Neural cell (in vitro differentiated cells): ENCODE results near the gene CTNNBL1. TPM values are rescaled to one million over a fixed set of nuclear protein-coding genes. Genes with fewer than 3 reads are reported as not detected.

Source experiments
- H2AFZ ChIP-seq: fragments of 200-600, 300-800 bp; sonication (generic), shearing (Covaris generic); 2 replicates; pipeline ENCODE4 v1.6.0; 2014; ENCODE audit warnings: low read depth, mild to moderate bottlenecking, antibody characterized with exemption, low read length, moderate library complexity
- H3F3A ChIP-seq: fragments of 200-600 bp; shearing (Covaris generic); 2 replicates; pipeline ENCODE4 v1.6.1; 2016; ENCODE audit warnings: mild to moderate bottlenecking, moderate library complexity, mixed read lengths, antibody characterized with exemption, low read length; ENCODE audit not compliant: insufficient read depth, poor library complexity, severe bottlenecking
- H3K27ac ChIP-seq: fragments of 200-600, 300-800 bp; sonication (generic), shearing (Covaris generic); 2 replicates; pipeline ENCODE4 v1.5.1; 2014; ENCODE audit warnings: mild to moderate bottlenecking, low read length, moderate library complexity
- H3K27me3 ChIP-seq: fragments of 300-800, 200-600 bp; sonication (generic), shearing (Covaris generic); 2 replicates; pipeline ENCODE4 v1.6.0; 2014; ENCODE audit warnings: mild to moderate bottlenecking, low read depth, low read length, moderate library complexity; ENCODE audit not compliant: insufficient read depth
- H3K36me3 ChIP-seq: fragments of 300-800, 200-600 bp; sonication (generic), shearing (Covaris generic); 2 replicates; pipeline ENCODE4 v1.5.1; 2014; ENCODE audit warnings: mild to moderate bottlenecking, antibody characterized with exemption, low read length, moderate library complexity; ENCODE audit not compliant: insufficient read depth
- H3K4me2 ChIP-seq: fragments of 300-800, 200-600 bp; sonication (generic), shearing (Covaris generic); 2 replicates; pipeline ENCODE4 v1.6.0; 2014; ENCODE audit warnings: mild to moderate bottlenecking, low read length
- H3K4me3 ChIP-seq: fragments of 300-800, 200-600 bp; sonication (generic), shearing (Covaris generic); 2 replicates; pipeline ENCODE4 v1.5.1; 2014; ENCODE audit warnings: mild to moderate bottlenecking, low read length, moderate library complexity
- H3K79me2 ChIP-seq: fragments of 200-600 bp; shearing (Covaris generic); replicated peaks from 2 replicates; pipeline ENCODE4 v1.6.0; 2014; ENCODE audit warnings: mild to moderate bottlenecking, low read length, moderate library complexity; ENCODE audit not compliant: insufficient read depth
- H3K9ac ChIP-seq: fragments of 300-800, 200-600 bp; sonication (generic), shearing (Covaris generic); 2 replicates; pipeline ENCODE4 v1.6.1; 2016; ENCODE audit warnings: mild to moderate bottlenecking, low read length, mixed read lengths
- H3K9me2 ChIP-seq: fragments of 200-600 bp; shearing (Covaris generic); 2 replicates; pipeline ENCODE4 v1.6.1; 2016; ENCODE audit warnings: mild to moderate bottlenecking, low read length, mixed read lengths; ENCODE audit not compliant: insufficient read depth
- H3K9me3 ChIP-seq: fragments of 200-600, 300-800 bp; sonication (generic), shearing (Covaris generic); 2 replicates; pipeline ENCODE4 v1.6.1; 2016; ENCODE audit warnings: mild to moderate bottlenecking, mixed run types, low read length, moderate library complexity, mixed read lengths
- H4K20me1 ChIP-seq: fragments of 200-600 bp; shearing (Covaris generic); 2 replicates; pipeline ENCODE4 v1.6.1; 2016; ENCODE audit warnings: mild to moderate bottlenecking, mixed run types; ENCODE audit not compliant: insufficient read depth
- EP300 ChIP-seq: fragments of 450-650 bp; conservative IDR thresholded peaks from 2 replicates; pipeline ENCODE4 v1.6.1; 2014; ENCODE audit warnings: antibody characterized with exemption, mild to moderate bottlenecking, moderate library complexity; ENCODE audit not compliant: poor library complexity, severe bottlenecking
- EZH2 ChIP-seq: fragments of 200-600, 300-800 bp; shearing (Covaris generic), sonication (generic); IDR thresholded peaks from 2 replicates; pipeline ENCODE4 v1.6.1; 2014; ENCODE audit warnings: antibody characterized with exemption, low read length, borderline replicate concordance, mild to moderate bottlenecking; ENCODE audit not compliant: insufficient read depth, poor library complexity, severe bottlenecking
- MXI1 ChIP-seq: fragments of 450-650 bp; conservative IDR thresholded peaks from 2 replicates; pipeline ENCODE4 v1.6.1; 2014; ENCODE audit warnings: antibody characterized with exemption, mild to moderate bottlenecking; ENCODE audit not compliant: poor library complexity, severe bottlenecking
- POLR2AphosphoS5 ChIP-seq: IDR thresholded peaks from 2 replicates; pipeline ENCODE4 v1.6.1; 2012
- RAD21 ChIP-seq: fragments of 450-650 bp; conservative IDR thresholded peaks from 2 replicates; pipeline ENCODE4 v1.6.1; 2014; ENCODE audit warnings: antibody characterized with exemption, mild to moderate bottlenecking, moderate library complexity
- SMC3 ChIP-seq: fragments of 450-650 bp; conservative IDR thresholded peaks from 2 replicates; pipeline ENCODE4 v1.6.1; 2014; ENCODE audit warnings: antibody characterized with exemption, mild to moderate bottlenecking, moderate library complexity; ENCODE audit not compliant: poor library complexity
- TAF1 ChIP-seq: IDR thresholded peaks from 2 replicates; pipeline ENCODE4 v1.6.1; 2012; ENCODE audit warnings: low read depth
- polyA plus RNA-seq: library from polyadenylated mRNA; depleted of rRNA; stranded (reverse); fragments of >200 nt; gene quantifications from 2 replicates; pipeline ENCODE4 v1.2.3, GENCODE V29; 2014
- TF ChIP-seq, protein P1 (sequence below): IDR thresholded peaks from 2 replicates; pipeline ENCODE4 v1.6.1; 2012; ENCODE audit warnings: borderline replicate concordance
- TF ChIP-seq, protein P2 (sequence below): fragments of 450-650 bp; IDR thresholded peaks from 2 replicates; pipeline ENCODE4 v1.5.1; 2014; ENCODE audit warnings: antibody characterized with exemption, mild to moderate bottlenecking, moderate library complexity; ENCODE audit not compliant: poor library complexity, severe bottlenecking

Gene CTNNBL1
- polyA plus RNA-seq, 1 donor from 2014 or later: 32.6 TPM

DNA sequence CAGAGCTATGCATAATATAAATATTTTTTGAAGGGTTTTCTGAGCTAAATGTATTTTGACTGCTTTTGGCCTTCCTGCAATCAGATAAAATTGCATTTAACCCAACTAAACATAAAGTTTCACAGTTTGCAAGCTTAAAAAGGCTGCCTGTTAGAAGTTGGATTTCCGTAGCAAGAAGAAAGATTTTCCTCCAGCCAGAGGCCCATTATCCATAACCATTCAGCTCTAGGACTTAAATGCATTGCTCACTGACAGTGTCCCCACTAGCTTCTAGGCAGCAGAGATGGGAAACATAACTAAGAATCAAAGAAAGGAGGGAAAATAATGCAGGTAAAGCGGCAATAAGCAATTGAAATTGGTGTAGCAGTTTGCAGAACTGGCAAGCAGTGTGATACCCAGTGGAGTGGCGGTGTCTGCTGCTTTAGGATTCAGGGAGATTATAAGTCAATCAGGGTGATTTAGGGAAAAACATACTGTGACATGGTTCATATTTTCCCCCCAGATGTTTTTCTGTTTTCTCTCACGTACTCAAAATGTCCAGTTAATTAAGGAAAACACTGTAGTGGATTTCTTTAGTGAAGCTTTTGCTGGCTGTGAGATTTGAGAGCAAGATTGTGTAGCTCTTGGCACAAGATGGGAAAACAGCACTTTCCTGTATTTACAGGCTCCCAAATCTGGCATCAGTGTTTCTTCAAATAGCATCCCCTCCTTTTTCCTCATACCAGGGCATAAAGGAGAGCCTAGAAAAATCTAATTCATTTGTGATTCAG is 69.1 kb downstream of the CTNNBL1 start:
- TF ChIP-seq POLR2AphosphoS5 (no peak), EP300 (no peak), SMC3 (no peak), EZH2 (no peak), MXI1 (no peak), RAD21 (no peak), TAF1 (no peak)
- TF ChIP-seq, protein P1, sequence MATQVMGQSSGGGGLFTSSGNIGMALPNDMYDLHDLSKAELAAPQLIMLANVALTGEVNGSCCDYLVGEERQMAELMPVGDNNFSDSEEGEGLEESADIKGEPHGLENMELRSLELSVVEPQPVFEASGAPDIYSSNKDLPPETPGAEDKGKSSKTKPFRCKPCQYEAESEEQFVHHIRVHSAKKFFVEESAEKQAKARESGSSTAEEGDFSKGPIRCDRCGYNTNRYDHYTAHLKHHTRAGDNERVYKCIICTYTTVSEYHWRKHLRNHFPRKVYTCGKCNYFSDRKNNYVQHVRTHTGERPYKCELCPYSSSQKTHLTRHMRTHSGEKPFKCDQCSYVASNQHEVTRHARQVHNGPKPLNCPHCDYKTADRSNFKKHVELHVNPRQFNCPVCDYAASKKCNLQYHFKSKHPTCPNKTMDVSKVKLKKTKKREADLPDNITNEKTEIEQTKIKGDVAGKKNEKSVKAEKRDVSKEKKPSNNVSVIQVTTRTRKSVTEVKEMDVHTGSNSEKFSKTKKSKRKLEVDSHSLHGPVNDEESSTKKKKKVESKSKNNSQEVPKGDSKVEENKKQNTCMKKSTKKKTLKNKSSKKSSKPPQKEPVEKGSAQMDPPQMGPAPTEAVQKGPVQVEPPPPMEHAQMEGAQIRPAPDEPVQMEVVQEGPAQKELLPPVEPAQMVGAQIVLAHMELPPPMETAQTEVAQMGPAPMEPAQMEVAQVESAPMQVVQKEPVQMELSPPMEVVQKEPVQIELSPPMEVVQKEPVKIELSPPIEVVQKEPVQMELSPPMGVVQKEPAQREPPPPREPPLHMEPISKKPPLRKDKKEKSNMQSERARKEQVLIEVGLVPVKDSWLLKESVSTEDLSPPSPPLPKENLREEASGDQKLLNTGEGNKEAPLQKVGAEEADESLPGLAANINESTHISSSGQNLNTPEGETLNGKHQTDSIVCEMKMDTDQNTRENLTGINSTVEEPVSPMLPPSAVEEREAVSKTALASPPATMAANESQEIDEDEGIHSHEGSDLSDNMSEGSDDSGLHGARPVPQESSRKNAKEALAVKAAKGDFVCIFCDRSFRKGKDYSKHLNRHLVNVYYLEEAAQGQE: no peak
- TF ChIP-seq, protein P2, sequence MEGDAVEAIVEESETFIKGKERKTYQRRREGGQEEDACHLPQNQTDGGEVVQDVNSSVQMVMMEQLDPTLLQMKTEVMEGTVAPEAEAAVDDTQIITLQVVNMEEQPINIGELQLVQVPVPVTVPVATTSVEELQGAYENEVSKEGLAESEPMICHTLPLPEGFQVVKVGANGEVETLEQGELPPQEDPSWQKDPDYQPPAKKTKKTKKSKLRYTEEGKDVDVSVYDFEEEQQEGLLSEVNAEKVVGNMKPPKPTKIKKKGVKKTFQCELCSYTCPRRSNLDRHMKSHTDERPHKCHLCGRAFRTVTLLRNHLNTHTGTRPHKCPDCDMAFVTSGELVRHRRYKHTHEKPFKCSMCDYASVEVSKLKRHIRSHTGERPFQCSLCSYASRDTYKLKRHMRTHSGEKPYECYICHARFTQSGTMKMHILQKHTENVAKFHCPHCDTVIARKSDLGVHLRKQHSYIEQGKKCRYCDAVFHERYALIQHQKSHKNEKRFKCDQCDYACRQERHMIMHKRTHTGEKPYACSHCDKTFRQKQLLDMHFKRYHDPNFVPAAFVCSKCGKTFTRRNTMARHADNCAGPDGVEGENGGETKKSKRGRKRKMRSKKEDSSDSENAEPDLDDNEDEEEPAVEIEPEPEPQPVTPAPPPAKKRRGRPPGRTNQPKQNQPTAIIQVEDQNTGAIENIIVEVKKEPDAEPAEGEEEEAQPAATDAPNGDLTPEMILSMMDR: no peak

DNA sequence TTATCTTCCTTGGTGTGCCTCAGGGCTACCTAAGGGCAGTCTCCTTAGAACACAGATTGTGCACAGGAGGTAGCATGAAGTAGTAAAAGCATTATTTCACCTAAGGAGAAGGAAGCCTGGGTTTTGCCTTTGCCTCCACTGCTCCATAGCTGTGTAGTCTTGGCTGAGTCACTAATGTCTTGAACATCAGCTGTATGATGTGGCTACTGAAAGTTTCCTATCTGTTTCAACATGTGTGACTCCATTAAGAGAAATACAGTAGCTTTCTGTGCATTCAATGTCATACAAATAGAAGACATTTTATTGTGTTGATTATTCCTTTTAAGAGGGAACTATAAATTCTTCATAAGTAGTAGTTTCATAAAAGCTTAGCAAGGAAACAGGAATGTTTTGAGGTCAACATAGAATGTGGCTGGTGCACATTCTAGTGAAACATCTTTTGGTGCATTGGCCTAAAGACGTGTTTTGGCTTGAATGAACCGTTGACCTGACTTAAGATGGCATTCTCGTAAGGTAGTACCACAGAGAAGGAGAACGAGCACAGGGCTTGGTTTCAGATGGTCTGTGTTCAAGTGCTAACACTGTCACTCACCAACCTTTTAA is 70.6 kb downstream of the CTNNBL1 start:
- Histone ChIP-seq H3K79me2 (no peaks in the 10 kb centered on the region), H4K20me1 (no peaks in the 10 kb centered on the region), H3K27me3 (no peaks in the 10 kb centered on the region), H3K9ac (no peak overlapping the region), H3K9me2 (no peaks in the 10 kb centered on the region), H3K36me3 (peaks cover 6% of the 10 kb centered on the region), H3K4me2 (no peak overlapping the region), H3K9me3 (no peaks in the 10 kb centered on the region), H3K4me3 (no peak overlapping the region), H3F3A (no peaks in the 10 kb centered on the region), H3K27ac (no peak overlapping the region), H2AFZ (no peak overlapping the region)
- TF ChIP-seq TAF1: no peak
- TF ChIP-seq POLR2AphosphoS5: no peak
- TF ChIP-seq EZH2: no peak
- TF ChIP-seq MXI1: no peak
- TF ChIP-seq, protein P2: no peak
- no peak for TF ChIP-seq SMC3
- TF ChIP-seq, protein P1: no peak

More for the DNA sequence above, 69.1 kb downstream of the CTNNBL1 start:
- Histone ChIP-seq H3K27me3 (no peaks in the 10 kb centered on the region), H3K36me3 (peaks cover 6% of the 10 kb centered on the region), H4K20me1 (no peaks in the 10 kb centered on the region), H3K27ac (no peak overlapping the region), H3K9me3 (no peaks in the 10 kb centered on the region), H3K9ac (no peak overlapping the region), H3K79me2 (no peaks in the 10 kb centered on the region), H2AFZ (no peak overlapping the region), H3F3A (no peaks in the 10 kb centered on the region), H3K9me2 (no peaks in the 10 kb centered on the region), H3K4me3 (no peak overlapping the region), H3K4me2 (no peak overlapping the region)
